Activated CD4-positive, alpha-beta T cell treated with anti-CD3 and anti-CD28 coated beads for 24 hours (primary cell): ENCODE measurements around the gene MINDY1.

Source experiments
- DNase-seq, 2 donors: peaks; one replicate each; pipeline ENCODE4 v3.0.0-alpha.2; 2020; ENCODE audit warnings: low read depth in 2 of 2

Gene MINDY1

DNA sequence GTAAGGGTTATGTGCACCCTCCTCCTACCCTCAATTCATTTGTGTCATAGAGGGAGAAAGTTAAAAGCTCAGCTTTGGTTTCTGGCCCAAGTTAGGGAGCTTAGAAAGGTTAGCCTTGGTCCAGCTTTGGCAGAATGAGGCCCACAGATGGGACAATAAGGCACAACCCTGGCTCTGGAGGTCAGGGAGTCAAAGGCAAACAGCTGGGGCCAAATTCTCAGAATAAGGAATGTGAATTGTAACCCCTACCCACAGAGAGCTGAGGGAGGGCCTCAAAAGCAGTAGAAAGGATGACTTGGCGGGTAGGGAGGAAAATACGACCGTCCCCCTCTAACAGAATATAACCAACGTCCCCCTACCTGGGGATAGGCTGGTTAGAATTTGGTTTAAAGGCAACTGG, 41.1 kb downstream of the MINDY1 start:
- DNase-seq: no peak

DNA sequence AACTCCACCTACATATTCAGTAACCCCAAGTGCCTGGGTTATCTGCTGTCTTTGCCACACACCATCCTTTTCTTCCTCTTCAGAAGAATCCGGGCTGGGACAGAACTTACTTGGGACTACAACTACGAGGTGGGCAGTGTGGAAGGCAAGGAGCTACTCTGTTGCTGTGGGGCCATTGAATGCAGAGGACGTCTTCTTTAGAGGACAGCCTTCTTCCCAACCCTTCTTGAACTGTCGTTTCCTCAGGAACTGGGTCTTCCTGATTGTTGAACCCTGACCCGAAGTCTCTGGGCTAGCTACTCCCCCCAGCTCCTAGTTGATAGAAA, 42.6 kb downstream of the MINDY1 start:
- no peak for DNase-seq

DNA sequence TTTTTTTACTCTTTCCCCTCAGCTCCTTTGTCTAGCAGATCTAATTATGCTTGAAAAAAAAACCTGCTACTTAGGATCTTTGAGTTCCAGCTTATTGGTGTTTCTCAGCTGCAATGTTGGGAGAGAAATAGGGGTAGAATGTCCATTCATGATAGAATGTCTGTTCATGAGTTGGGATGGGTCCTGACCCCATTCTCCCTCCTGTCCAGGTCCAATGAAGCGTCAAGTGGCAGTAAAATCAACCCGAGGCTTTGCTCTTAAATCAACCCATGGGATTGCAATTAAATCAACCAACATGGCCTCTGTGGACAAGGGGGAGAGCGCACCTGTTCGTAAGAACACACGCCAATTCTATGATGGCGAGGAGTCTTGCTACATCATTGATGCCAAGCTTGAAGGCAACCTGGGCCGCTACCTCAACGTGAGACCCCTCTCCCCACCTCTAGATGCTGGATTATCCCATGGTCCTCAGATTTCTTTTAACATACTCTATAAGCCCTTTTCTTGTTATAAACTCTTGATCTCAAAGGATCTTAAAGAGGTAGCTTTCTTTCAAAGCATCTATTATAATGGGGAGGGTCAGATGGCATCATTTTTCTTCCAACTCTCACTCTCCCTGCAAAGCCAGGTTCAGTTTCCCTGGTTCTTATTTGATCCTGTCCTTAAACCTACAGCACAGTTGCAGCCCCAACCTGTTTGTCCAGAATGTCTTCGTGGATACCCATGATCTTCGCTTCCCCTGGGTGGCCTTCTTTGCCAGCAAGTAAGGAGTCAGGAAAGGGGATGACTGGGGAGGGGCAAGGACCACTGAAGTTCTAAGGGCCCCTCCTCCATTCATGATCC, 43.2 kb downstream of the MINDY1 start:
- no peak for DNase-seq

DNA sequence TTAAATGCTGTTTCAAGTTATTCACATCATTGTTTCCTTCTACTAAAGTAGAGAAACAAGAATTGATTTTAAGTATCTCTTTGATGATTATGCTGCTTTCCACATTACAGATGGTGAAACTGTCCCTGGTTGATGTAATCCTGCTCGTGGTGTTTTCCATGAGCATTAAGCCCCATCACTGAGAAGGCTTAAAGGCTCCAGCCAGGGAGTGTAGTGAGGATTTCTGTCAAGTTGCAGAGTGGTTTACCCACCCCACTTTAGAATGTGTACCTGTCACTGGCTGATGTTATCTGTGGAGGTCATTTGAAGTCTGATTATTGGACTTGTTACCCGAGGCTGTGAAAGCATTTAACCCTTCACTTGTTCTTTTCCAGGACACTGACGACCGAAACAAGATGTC, 44.9 kb downstream of the MINDY1 start:
- no peak for DNase-seq

DNA sequence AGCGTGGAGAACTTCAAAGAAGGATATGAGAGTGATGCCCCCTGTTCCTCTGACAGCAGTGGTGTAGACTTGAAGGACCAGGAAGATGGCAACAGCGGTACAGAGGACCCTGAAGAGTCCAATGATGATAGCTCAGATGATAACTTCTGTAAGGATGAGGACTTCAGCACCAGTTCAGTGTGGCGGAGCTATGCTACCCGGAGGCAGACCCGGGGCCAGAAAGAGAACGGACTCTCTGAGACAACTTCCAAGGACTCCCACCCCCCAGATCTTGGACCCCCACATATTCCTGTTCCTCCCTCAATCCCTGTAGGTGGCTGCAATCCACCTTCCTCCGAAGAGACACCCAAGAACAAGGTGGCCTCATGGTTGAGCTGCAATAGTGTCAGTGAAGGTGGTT, 46.1 kb downstream of the MINDY1 start:
- no peak for DNase-seq

DNA sequence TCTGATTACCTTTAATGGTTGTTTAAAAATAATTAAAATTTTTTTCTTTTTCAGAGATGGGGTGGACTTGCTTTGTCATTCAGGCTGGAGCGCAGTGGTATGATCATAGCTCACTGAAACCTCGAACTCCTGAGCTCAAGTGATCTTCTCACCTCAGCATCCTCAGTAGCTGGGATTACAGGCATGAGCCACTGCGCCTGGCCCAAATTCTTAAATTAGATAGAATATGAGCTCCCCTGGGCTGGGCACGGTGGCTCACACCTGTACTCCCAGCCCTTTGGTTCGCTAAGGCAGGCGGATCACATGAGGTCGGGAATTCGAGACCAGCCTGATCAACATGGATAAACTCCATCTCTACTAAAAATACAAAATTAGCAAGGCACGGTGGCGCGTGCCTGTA, 49.0 kb downstream of the MINDY1 start:
- no peak for DNase-seq

DNA sequence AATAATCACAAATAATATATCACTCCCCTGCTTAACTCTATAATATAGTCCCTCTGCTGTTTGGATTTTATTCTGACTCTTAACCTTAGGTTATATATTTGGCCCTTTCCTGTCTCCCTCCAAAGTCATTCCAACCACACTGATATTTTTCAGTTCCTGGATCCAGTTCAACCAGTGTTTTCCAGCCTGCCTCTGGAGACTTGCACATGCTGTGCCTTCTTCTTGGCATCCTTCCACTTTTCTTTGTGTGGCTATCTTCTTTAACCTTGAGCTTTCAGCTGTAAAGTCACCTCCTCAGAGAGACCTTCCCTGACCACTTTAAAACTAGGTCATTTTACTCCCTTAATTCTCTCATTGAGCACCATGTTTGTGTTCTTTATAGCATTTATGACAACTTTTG, 51.4 kb downstream of the MINDY1 start:
- no peak for DNase-seq

DNA sequence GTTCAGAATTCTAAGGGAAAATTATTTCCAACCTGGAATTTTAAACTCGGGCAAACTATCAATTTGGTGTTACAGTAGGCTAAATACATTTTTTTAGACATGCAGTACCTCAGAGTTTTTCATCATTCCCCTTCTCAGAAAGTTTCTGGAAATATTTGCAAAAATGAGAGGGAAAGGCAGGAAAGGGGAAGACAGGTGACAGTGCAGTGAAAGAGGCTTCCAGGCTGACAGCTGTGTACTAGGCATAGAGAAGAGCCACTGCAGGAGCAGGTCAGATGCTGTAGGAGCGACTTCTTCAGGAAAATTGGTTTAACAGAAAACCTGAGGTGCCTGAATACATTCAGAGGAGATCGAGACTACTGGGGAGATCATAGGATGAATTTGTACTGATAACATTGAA, 52.0 kb downstream of the MINDY1 start:
- DNase-seq: no peak
